Measurements from ENCODE around the gene ZNHIT1.

The ZNHIT1 gene

DNA sequence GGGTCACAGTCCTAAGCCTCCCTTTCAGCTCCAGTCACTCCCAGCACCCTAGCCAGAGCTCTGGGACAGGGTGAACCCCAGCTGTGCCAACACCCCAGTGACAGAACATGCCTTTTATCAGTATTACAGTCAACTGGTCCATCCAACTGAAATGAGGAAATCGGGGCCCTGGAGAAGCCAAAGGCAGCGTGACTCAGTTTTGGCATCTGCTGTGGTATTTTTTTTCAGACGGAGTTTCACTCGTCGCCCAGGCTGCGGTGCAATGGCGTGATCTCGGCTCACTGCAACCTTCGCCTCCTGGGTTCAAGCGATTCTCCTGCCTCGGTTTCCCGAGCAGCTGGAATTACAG is 23.0 kb downstream of the ZNHIT1 start:
- H3K27me3 ChIP-seq = no peaks in the 10 kb centered on the region
- H3K4me1 ChIP-seq = peaks cover 15% of the 10 kb centered on the region
- H3K36me3 ChIP-seq = 0 out of 2 replicates have a peak, but pooled peaks cover 5% of the 10 kb centered on the region
- no peak for DNase-seq
- H3K9me3 ChIP-seq = no peaks in the 10 kb centered on the region
- no peak overlapping the region for H3K4me3 ChIP-seq (ENCODE audit: low read depth, low read length)
- TF ChIP-seq, protein P1, sequence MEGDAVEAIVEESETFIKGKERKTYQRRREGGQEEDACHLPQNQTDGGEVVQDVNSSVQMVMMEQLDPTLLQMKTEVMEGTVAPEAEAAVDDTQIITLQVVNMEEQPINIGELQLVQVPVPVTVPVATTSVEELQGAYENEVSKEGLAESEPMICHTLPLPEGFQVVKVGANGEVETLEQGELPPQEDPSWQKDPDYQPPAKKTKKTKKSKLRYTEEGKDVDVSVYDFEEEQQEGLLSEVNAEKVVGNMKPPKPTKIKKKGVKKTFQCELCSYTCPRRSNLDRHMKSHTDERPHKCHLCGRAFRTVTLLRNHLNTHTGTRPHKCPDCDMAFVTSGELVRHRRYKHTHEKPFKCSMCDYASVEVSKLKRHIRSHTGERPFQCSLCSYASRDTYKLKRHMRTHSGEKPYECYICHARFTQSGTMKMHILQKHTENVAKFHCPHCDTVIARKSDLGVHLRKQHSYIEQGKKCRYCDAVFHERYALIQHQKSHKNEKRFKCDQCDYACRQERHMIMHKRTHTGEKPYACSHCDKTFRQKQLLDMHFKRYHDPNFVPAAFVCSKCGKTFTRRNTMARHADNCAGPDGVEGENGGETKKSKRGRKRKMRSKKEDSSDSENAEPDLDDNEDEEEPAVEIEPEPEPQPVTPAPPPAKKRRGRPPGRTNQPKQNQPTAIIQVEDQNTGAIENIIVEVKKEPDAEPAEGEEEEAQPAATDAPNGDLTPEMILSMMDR (IDR thresholded peaks at IDR 0.05; ENCODE audit: low read depth, low read length) = no peak

DNA sequence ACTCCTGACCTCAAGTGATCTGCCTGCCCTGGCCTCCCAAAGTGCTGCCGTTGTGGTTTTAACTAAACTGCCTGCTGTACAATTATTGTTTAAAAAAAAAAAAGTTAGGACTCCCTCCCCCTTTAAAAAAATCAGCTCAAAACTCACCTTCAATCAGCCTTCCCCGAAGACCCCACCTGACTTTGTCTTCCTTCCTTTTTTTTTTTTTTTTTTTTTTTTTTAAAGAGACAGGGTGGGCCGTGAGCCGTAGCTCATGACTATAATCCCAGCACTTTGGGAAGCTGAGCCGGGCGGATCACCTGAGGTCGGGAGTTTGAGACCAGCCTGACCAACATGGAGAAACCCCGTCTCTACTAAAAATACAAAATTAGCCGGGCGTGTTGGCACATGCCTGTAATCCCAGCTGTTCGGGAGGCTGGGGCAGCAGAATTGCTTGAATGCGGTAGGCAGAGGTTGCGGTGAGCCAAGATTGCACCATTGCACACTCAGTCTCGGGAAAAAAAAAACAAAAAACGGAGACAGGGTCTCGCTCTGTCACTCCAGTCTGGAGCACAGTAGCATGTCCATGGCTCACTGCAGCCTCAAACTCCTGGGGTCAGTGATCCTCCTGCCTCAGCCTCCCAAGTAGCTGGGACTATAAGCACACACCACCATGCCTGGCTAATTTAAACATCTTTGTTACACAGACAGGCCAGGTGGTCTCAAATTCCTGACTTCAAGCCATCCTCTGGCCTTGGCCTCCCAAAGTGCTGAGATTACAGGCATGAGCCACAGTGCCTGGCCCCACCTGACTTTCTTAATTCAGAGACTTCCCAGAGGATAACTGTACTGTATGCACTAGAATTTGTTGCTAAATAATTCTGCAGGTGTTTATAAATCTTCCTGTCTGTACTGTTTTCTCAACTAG is 23.7 kb downstream of the ZNHIT1 start:
- Histone ChIP-seq H3K27me3 (no peaks in the 10 kb centered on the region), H3K36me3 (0 out of 2 replicates have a peak, but pooled peaks cover 5% of the 10 kb centered on the region), H3K4me1 (peaks cover 15% of the 10 kb centered on the region), H3K9me3 (no peaks in the 10 kb centered on the region), H3K4me3 (ENCODE audit: low read depth, low read length) (no peak overlapping the region)
- TF ChIP-seq, protein P1 (IDR thresholded peaks at IDR 0.05; ENCODE audit: low read depth, low read length) = no peak
- DNase-seq = no peak

DNA sequence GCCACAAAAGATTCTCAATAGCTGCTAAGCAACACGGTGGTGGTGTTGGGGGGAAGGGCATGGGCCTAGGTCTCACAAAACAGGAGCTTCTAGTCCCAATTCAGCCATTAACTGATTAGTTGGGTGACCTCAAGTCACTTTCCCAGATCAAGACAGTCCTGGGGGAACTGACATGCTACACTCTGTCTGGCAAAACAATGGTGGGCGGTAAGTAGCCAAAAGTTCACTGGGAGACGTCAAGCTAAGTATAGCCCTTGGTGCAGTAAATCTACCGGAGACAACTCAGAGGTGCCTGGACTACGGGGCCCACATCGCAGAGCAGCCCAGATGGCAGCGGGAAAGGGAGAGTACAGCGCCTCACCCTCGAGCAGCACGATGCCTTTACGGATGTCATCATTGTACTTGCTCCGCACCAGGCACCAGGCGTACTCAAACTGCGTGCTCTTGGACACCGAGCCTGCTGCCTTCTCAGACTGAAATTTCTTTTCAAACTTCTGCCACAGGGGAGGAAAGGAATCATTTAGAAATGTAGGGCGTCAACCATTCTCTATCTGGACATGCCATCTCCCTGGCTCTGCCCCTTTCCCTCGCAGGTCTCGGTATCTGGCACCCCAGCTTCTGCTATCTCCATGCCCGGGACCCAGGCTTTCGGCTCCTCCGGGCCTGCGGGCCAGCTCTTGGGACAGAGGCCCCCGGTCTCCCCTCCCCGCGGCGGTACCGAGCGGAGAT is 25.8 kb downstream of the ZNHIT1 start:
- TF ChIP-seq, protein P1 (IDR thresholded peaks at IDR 0.05; ENCODE audit: low read depth, low read length) = no peak
- no peaks in the 10 kb centered on the region for H3K27me3 ChIP-seq
- H3K4me3 ChIP-seq (ENCODE audit: low read depth, low read length) = peak overlapping the region; percentile 100
- no peaks in the 10 kb centered on the region for H3K9me3 ChIP-seq
- DNase-seq = no peak
- peaks cover 5% of the 10 kb centered on the region; the same call in 1 of the 2 replicates for H3K4me1 ChIP-seq
- H3K36me3 ChIP-seq = 0 out of 2 replicates have a peak, but pooled peaks cover 5% of the 10 kb centered on the region

DNA sequence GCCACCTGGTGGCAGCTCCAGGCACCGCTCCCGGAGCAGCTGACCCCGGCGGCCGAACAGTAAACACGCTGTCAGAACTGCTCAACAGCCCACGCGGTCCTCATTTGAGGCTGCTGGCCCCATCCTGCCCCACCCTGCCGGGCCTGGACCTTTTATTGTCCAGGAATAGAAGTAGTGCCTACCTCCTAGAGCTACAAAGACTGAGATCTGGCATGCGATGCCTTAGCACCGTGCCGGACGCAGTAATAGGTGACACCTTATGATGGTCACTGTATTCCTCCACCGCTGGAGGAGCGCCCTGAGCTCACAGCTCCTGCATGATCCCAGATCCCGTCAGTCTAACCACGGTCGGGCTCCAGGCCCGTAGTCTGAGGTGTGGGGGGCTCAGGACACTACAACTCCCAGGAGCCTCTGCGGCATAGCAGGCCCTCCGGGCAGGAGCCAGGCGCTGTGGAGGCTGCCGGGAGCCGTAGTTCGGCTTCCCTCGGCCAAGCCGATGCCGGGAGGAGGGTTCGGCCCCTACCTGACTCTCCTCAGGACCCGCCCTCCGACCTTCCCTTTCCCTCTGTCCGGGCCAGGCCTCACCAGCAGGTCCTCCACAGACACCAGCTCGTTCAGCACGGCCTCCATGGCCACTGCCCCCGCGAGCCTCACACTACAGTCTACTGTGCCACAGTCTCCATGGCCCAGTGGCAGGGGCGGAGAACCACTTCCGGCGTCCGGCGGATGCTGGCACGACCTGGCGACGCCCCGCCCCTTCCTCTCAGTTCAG is 26.6 kb downstream of the ZNHIT1 start, which contains the start of gene FIS1:
Gene FIS1 (minus strand): TSS at position 707 of the 772 bp plus-strand sequence. CDS start 77 bp downstream, at position 630.
- Histone ChIP-seq H3K27me3 (no peaks in the 10 kb centered on the region), H3K4me3 (ENCODE audit: low read depth, low read length) (peak within 1 kb of the TSS; percentile 100), H3K36me3 (0 out of 2 replicates have a peak, but pooled peaks cover 3% of the 10 kb centered on the region), H3K9me3 (no peaks in the 10 kb centered on the region), H3K4me1 (peaks cover 3% of the 10 kb centered on the region; the same call in 1 of the 2 replicates)
- peak; percentile 97 for DNase-seq
- TF ChIP-seq, protein P1 (IDR thresholded peaks at IDR 0.05; ENCODE audit: low read depth, low read length) = peak; percentile 83

DNA sequence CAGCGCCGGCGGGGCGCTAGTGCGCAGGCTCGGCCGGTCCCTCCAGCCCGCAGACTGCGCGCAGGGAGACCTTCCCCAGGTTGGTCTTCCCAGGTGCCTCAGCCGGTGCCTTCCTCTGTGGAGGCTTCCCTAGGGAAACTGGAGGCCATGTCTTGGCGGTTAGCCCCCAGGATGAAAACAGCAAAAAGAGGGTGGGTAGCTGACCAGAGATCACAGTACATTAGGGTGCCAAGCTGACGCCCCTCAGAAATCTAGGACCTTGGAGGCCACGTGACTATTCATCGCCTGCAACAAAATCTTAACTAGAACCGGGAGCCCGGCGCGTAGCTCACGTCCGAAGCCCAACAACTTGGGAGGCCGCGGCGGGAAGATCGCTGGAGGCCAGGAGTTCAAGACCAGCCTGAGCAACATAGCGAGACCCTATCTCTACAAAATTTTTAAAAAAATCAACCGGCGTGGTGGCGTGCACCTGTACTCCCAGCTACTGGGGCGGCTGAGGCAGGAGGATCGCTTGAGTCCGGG is 27.2 kb downstream of the ZNHIT1 start:
- H3K27me3 ChIP-seq = no peaks in the 10 kb centered on the region
- no peak for DNase-seq
- H3K4me1 ChIP-seq = peaks cover 3% of the 10 kb centered on the region; the same call in 1 of the 2 replicates
- no peaks in the 10 kb centered on the region for H3K9me3 ChIP-seq
- no peaks in the 10 kb centered on the region for H3K36me3 ChIP-seq
- H3K4me3 ChIP-seq (ENCODE audit: low read depth, low read length) = peak overlapping the region; percentile 100
- TF ChIP-seq, protein P1 (IDR thresholded peaks at IDR 0.05; ENCODE audit: low read depth, low read length) = no peak
